ENCODE measurements around the gene ANKRD10. TPM values are rescaled to one million over a fixed set of nuclear protein-coding genes. Genes with fewer than 3 reads are reported as not detected.

Gene ANKRD10
- total RNA-seq, 1 donor from 2014 or later = 212 TPM

DNA sequence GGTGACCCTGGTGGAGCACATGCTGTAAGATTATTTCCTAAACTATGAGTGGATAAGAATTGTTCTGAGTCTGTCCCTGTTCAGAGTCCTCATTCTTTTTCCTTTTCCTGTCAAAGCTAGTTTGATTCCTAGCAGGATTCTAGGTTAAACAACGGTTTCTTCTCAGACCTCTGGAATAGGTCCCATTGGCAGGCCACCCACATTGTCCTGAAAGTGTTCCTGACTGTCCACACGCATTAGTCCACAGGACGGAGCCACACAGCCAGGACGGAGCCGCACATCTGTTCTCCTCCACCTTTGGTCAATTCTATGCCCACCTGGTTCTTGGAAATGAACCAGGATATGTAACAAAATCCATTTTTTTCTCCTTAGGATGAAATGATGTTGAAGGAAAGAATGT is 46.1 kb downstream of the ANKRD10 start:
- H3K27me3 ChIP-seq = no peaks in the 10 kb centered on the region
- H3K36me3 Mint-ChIP-seq = no peaks in the 10 kb centered on the region
- DNase-seq (ENCODE audit: low spot score) = no peak

DNA sequence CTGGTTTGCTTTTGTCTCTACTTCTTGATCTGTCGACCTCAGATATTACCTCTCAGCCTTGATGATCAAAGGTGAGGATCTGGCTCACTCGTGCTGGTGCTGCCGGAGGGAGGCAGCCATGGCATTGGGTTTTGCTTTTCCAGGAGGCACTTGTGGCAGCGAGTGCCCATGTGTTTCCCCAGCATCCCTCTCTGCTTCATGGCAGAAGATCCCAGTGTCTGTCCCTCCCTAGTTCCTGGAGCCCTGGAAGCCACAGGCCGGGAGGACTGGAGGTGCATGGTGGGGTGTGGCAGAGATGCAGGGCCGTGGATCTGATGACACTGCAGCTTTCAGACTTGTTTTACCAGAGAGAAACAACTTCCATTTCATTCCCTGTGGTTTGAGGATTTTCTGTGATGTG is 47.5 kb downstream of the ANKRD10 start:
- Mint-ChIP-seq H3K4me3 (no peak overlapping the region), H3K36me3 (no peaks in the 10 kb centered on the region), H3K27me3 (ENCODE audit: insufficient read depth, low read depth) (peaks cover 4% of the 10 kb centered on the region), H3K4me1 (peaks cover 28% of the 10 kb centered on the region), H3K27ac (no peak overlapping the region), H3K9me3 (no peaks in the 10 kb centered on the region)
- Histone ChIP-seq H3K4me1 (no peaks in the 10 kb centered on the region), H3K4me2 (no peak overlapping the region), H3K9ac (no peak overlapping the region), H3K36me3 (no peaks in the 10 kb centered on the region), H3K4me3 (no peak overlapping the region), H3K27me3 (no peaks in the 10 kb centered on the region), H3F3A (ENCODE audit: low read depth) (no peaks in the 10 kb centered on the region), H3K79me2 (ENCODE audit: low read depth) (no peaks in the 10 kb centered on the region), H4K20me1 (ENCODE audit: low read depth) (no peaks in the 10 kb centered on the region), H3K27ac (no peak overlapping the region), H3K9me3 (ENCODE audit: low read depth) (no peaks in the 10 kb centered on the region), H2AFZ (replicated peaks) (no peak overlapping the region)
- no peak for DNase-seq (ENCODE audit: low spot score)
- TF ChIP-seq, protein P1, sequence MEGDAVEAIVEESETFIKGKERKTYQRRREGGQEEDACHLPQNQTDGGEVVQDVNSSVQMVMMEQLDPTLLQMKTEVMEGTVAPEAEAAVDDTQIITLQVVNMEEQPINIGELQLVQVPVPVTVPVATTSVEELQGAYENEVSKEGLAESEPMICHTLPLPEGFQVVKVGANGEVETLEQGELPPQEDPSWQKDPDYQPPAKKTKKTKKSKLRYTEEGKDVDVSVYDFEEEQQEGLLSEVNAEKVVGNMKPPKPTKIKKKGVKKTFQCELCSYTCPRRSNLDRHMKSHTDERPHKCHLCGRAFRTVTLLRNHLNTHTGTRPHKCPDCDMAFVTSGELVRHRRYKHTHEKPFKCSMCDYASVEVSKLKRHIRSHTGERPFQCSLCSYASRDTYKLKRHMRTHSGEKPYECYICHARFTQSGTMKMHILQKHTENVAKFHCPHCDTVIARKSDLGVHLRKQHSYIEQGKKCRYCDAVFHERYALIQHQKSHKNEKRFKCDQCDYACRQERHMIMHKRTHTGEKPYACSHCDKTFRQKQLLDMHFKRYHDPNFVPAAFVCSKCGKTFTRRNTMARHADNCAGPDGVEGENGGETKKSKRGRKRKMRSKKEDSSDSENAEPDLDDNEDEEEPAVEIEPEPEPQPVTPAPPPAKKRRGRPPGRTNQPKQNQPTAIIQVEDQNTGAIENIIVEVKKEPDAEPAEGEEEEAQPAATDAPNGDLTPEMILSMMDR (IDR thresholded peaks at IDR 0.05) = no peak
- TF ChIP-seq EZH2phosphoT487 (IDR thresholded peaks at IDR 0.05) = no peak
- TF ChIP-seq EZH2 (IDR thresholded peaks at IDR 0.05) = no peak

More for the DNA sequence above, 46.1 kb downstream of the ANKRD10 start:
- Histone ChIP-seq H3K9ac (no peak overlapping the region), H3K4me3 (no peak overlapping the region), H3F3A (ENCODE audit: low read depth) (no peaks in the 10 kb centered on the region), H3K79me2 (ENCODE audit: low read depth) (no peaks in the 10 kb centered on the region), H3K27ac (no peak overlapping the region), H3K36me3 (no peaks in the 10 kb centered on the region), H3K4me2 (no peak overlapping the region), H3K4me1 (no peaks in the 10 kb centered on the region), H3K9me3 (ENCODE audit: low read depth) (no peaks in the 10 kb centered on the region), H4K20me1 (ENCODE audit: low read depth) (no peaks in the 10 kb centered on the region), H2AFZ (replicated peaks) (no peak overlapping the region)
- Mint-ChIP-seq H3K9me3 (peaks cover 3% of the 10 kb centered on the region), H3K27me3 (ENCODE audit: insufficient read depth, low read depth) (peaks cover 7% of the 10 kb centered on the region), H3K4me3 (no peak overlapping the region), H3K27ac (no peak overlapping the region), H3K4me1 (peaks cover 27% of the 10 kb centered on the region)
- TF ChIP-seq EZH2phosphoT487 (IDR thresholded peaks at IDR 0.05) (no peak), EZH2 (IDR thresholded peaks at IDR 0.05) (no peak)
- TF ChIP-seq, protein P1 (IDR thresholded peaks at IDR 0.05) = no peak

DNA sequence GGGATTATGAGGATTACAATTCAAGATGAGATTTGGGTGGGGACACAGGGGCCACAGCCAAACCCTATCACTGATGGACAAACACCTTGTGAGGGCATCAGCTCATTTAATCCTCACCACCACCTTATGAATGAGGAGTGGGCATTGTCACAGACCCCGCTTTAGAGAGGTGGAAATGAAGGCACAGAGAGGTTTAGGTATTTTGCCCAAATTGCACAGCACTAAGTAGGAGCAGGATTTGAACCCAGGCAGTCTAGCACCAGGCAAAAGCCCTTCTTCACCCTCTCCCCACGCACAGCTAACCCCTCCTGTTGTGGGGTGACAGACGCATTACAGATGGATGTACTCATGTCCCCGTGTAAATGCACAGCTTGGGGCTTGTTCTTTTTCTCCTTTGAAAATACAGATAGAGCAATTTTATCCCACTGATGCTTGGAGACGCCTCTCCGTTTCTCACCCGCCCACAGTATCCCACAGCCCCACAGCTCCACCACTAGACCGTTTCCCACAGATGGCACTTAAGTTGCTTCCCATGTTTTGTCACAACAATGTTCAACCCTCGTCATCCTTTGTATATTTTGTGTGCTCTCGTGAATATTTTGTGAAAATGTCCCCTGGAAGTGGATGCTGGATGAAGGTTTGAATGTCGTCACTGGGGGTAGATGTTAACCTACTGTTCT is 48.2 kb downstream of the ANKRD10 start:
- no peak overlapping the region for H2AFZ ChIP-seq (replicated peaks)
- no peak for DNase-seq (ENCODE audit: low spot score)
- Mint-ChIP-seq H3K27ac (no peak overlapping the region), H3K36me3 (no peaks in the 10 kb centered on the region), H3K4me3 (no peak overlapping the region), H3K9me3 (no peaks in the 10 kb centered on the region), H3K27me3 (ENCODE audit: insufficient read depth, low read depth) (peaks cover 4% of the 10 kb centered on the region), H3K4me1 (peaks cover 27% of the 10 kb centered on the region)
- no peaks in the 10 kb centered on the region for H4K20me1 ChIP-seq (ENCODE audit: low read depth)
- no peaks in the 10 kb centered on the region for H3F3A ChIP-seq (ENCODE audit: low read depth)
- H3K9ac ChIP-seq = no peak overlapping the region
- no peaks in the 10 kb centered on the region for H3K27me3 ChIP-seq
- no peaks in the 10 kb centered on the region for H3K36me3 ChIP-seq
- H3K9me3 ChIP-seq (ENCODE audit: low read depth) = no peaks in the 10 kb centered on the region
- H3K4me2 ChIP-seq = no peak overlapping the region
- TF ChIP-seq, protein P1 (IDR thresholded peaks at IDR 0.05) = no peak
- no peak for TF ChIP-seq EZH2phosphoT487 (IDR thresholded peaks at IDR 0.05)
- no peak for TF ChIP-seq EZH2 (IDR thresholded peaks at IDR 0.05)
- no peaks in the 10 kb centered on the region for H3K4me1 ChIP-seq
- H3K79me2 ChIP-seq (ENCODE audit: low read depth) = no peaks in the 10 kb centered on the region
- H3K4me3 ChIP-seq = no peak overlapping the region
- no peak overlapping the region for H3K27ac ChIP-seq
